K562 treated with DMSO at 1 percent for 12 hours (cell line): ENCODE measurements around the gene ITGA8. TPM values are rescaled to one million over a fixed set of nuclear protein-coding genes. Genes with fewer than 3 reads are reported as not detected.

Experiments used
- total RNA-seq: library from RNA; unstranded; fragments of 300-600 nt; gene quantifications from 2 replicates; pipeline ENCODE4 v1.2.3, GENCODE V29; 2022; ENCODE audit not compliant: insufficient read depth

Gene ITGA8
- total RNA-seq = not detected in 2 replicates

GRCh38 chr10:15719899-15720634 lies at the start of gene ITGA8:
Gene ITGA8, minus strand, starts transcription at chr10:15719922. Its CDS starts 151 bp downstream, at chr10:15719771.

Other genes with a start within 250 kb of the ITGA8 start
- 6.1 and 18.0 TPM in 2 replicates for gene MINDY3, start 140.6 kb upstream of the ITGA8 start, total RNA-seq